Fibroblast of lung (primary cell): Measurements from ENCODE around the gene CCDC6. TPM values are rescaled to one million over a fixed set of nuclear protein-coding genes. Genes with fewer than 3 reads are reported as not detected.

Experiments
- DNase-seq, 2 donors: peaks; one replicate each; pipeline versions ENCODE4 v3.0.0 to v3.0.0-alpha.2; 2010; ENCODE audit warnings: low read depth in 2 of 2
- H2AFZ ChIP-seq: 2 replicates; pipeline ENCODE4 v1.5.1; 2012; ENCODE audit warnings: low read length, control low read depth, inconsistent platforms
- H3K27ac ChIP-seq: 2 replicates; pipeline ENCODE4 v1.5.1; 2011; ENCODE audit warnings: low read length, control low read depth; ENCODE audit not compliant: insufficient read depth
- H3K27me3 ChIP-seq: 2 replicates; pipeline ENCODE4 v1.5.1; 2011; ENCODE audit warnings: mild to moderate bottlenecking, low read length; ENCODE audit not compliant: control insufficient read depth, insufficient read depth
- H3K36me3 ChIP-seq: 2 replicates; pipeline ENCODE4 v1.5.1; 2011; ENCODE audit warnings: low read length; ENCODE audit not compliant: control insufficient read depth, insufficient read depth
- H3K4me1 ChIP-seq: 2 replicates; pipeline ENCODE4 v1.5.1; 2011; ENCODE audit warnings: low read length; ENCODE audit not compliant: control insufficient read depth, insufficient read depth; ENCODE audit errors: extremely low read depth
- H3K4me2 ChIP-seq: 2 replicates; pipeline ENCODE4 v1.5.1; 2011; ENCODE audit warnings: low read length, control low read depth; ENCODE audit not compliant: insufficient read depth; ENCODE audit errors: extremely low read depth
- H3K4me3 ChIP-seq, 4 experiments: fragments of 200-600 bp in 1 of 4; sonication (generic) in 1 of 4; replicated peaks in 1 of 4; 2 replicates each; pipeline ENCODE4 v1.5.1; 2011 to 2016; ENCODE audit warnings: low read length in 4 of 4, low read depth in 3 of 4, mild to moderate bottlenecking in 3 of 4, control low read depth in 2 of 4, inconsistent platforms in 1 of 4, mixed read lengths in 1 of 4; ENCODE audit not compliant: insufficient read depth in 1 of 4; ENCODE audit errors: control extremely low read depth in 1 of 4
- H3K79me2 ChIP-seq: 2 replicates; pipeline ENCODE4 v1.5.1; 2012; ENCODE audit warnings: mild to moderate bottlenecking, low read length, inconsistent platforms; ENCODE audit not compliant: control insufficient read depth, insufficient read depth
- H3K9ac ChIP-seq: 2 replicates; pipeline ENCODE4 v1.5.1; 2011; ENCODE audit warnings: mild to moderate bottlenecking, low read length, control low read depth; ENCODE audit not compliant: insufficient read depth
- H3K9me3 ChIP-seq: 2 replicates; pipeline ENCODE4 v1.5.1; 2012; ENCODE audit warnings: low read depth, low read length; ENCODE audit not compliant: control insufficient read depth, insufficient read depth
- H4K20me1 ChIP-seq: 2 replicates; pipeline ENCODE4 v1.5.1; 2011; ENCODE audit warnings: low read length; ENCODE audit not compliant: control insufficient read depth, insufficient read depth; ENCODE audit errors: extremely low read depth
- EZH2 ChIP-seq: IDR thresholded peaks from 2 replicates; pipeline ENCODE4 v1.5.1; 2012; ENCODE audit warnings: low read length, control low read depth, mild to moderate bottlenecking; ENCODE audit errors: missing control alignments
- polyA plus RNA-seq, 2 donors: library from polyadenylated mRNA; depleted of rRNA in 1 of 2; stranded (reverse) in 1 of 2; unstranded in 1 of 2; fragments of >200 nt; gene quantifications; 2 replicates each; pipeline ENCODE4 v1.2.1, GENCODE V29; 2011 to 2012; ENCODE audit warnings: missing spikeins in 1 of 2
- total RNA-seq: library from RNA; depleted of rRNA; stranded (reverse); fragments of >200 nt; gene quantifications from 2 replicates; pipeline ENCODE4 v1.2.1, GENCODE V29; 2014
- TF ChIP-seq, protein P1 (sequence below), 2 donors: IDR thresholded peaks in 1 of 2; conservative IDR thresholded peaks in 1 of 2; 1 replicate in 1 of 2; 2 replicates in 1 of 2; pipeline ENCODE4 v1.5.1; 2011 to 2012; ENCODE audit warnings: low read length in 2 of 2, control low read depth in 1 of 2, inconsistent platforms in 1 of 2, low read depth in 1 of 2, mild to moderate bottlenecking in 1 of 2

The CCDC6 gene
- total and polyA plus RNA-seq, 2 donors (not counting 1 experiment from before 2014, with no cell fraction given): 35.5 to 51.2 TPM

- no peaks in the 10 kb centered on the region for H3K36me3 ChIP-seq
- H3K4me3 ChIP-seq: no peak overlapping the region
- no peaks in the 10 kb centered on the region for H3K9me3 ChIP-seq
- H3K4me1 ChIP-seq: no peaks in the 10 kb centered on the region
- no peak overlapping the region for H2AFZ ChIP-seq
- H3K27me3 ChIP-seq: no peaks in the 10 kb centered on the region
- H3K27ac ChIP-seq: no peak overlapping the region
- H3K4me2 ChIP-seq: no peak overlapping the region
- H3K79me2 ChIP-seq: no peaks in the 10 kb centered on the region
- DNase-seq: no peak
- H4K20me1 ChIP-seq: no peaks in the 10 kb centered on the region
- TF ChIP-seq, protein P1, sequence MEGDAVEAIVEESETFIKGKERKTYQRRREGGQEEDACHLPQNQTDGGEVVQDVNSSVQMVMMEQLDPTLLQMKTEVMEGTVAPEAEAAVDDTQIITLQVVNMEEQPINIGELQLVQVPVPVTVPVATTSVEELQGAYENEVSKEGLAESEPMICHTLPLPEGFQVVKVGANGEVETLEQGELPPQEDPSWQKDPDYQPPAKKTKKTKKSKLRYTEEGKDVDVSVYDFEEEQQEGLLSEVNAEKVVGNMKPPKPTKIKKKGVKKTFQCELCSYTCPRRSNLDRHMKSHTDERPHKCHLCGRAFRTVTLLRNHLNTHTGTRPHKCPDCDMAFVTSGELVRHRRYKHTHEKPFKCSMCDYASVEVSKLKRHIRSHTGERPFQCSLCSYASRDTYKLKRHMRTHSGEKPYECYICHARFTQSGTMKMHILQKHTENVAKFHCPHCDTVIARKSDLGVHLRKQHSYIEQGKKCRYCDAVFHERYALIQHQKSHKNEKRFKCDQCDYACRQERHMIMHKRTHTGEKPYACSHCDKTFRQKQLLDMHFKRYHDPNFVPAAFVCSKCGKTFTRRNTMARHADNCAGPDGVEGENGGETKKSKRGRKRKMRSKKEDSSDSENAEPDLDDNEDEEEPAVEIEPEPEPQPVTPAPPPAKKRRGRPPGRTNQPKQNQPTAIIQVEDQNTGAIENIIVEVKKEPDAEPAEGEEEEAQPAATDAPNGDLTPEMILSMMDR (conservative IDR thresholded peaks at IDR 0.05 in 1 of 2, IDR thresholded peaks at IDR 0.05 in 1 of 2; ENCODE audit: low read depth in 1 of 2, low read length in 2 of 2): no peak
- TF ChIP-seq EZH2: no peak
- no peak overlapping the region for H3K9ac ChIP-seq
Measured at GRCh38 chr10:59762505-59762904, 143.9 kb downstream of the CCDC6 start.

DNA sequence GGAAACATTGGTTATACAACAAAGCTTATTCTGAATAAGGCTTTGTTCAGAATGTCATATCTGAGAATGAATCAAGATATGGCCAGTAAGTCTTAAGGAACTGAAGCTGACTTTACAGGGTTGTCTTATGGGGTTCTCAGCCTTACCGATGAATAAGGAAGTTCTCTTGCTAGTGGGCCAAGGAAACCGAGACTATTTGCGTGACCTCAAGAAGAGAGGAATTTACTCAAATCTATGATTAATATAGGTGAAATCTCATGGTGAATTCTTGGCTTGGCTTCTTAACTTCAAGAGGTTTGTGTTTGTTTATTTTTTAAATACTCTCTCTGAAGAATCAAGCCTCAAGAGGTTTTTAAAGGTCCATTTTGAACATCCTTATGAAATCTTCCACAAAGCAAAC is 148.4 kb downstream of the CCDC6 start:
- Histone ChIP-seq H3K9ac (no peak overlapping the region), H3K36me3 (no peaks in the 10 kb centered on the region), H3K4me3 (no peak overlapping the region), H3K9me3 (no peaks in the 10 kb centered on the region), H4K20me1 (no peaks in the 10 kb centered on the region), H2AFZ (no peak overlapping the region), H3K4me1 (no peaks in the 10 kb centered on the region), H3K27me3 (no peaks in the 10 kb centered on the region), H3K4me2 (no peak overlapping the region), H3K27ac (no peak overlapping the region), H3K79me2 (no peaks in the 10 kb centered on the region)
- TF ChIP-seq EZH2: no peak
- TF ChIP-seq, protein P1 (conservative IDR thresholded peaks at IDR 0.05 in 1 of 2, IDR thresholded peaks at IDR 0.05 in 1 of 2; ENCODE audit: low read depth in 1 of 2, low read length in 2 of 2): no peak
- peak; percentile 10 to 98 for DNase-seq

DNA sequence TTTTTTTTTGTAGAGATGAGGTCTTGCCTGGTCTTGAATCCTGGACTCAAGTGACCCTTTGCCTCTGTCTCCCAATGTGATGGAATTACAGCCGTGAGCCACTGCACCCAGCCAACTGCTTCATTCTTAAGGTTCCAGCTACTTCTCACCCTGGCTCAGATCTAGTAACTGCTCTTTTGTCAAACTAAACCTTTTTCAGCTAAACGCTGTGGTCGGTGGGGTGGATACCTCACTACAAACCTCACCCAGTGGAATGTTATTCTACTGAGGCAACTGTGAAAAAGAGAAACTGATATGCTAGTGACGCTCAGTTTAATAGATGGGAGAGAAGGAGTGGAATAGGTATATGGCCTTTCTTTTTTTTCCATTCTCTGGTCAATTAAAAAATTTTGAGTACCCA is 151.4 kb downstream of the CCDC6 start:
- Histone ChIP-seq H2AFZ (no peak overlapping the region), H3K79me2 (no peaks in the 10 kb centered on the region), H3K36me3 (no peaks in the 10 kb centered on the region), H3K4me2 (no peak overlapping the region), H3K27ac (no peak overlapping the region), H3K27me3 (no peaks in the 10 kb centered on the region), H3K4me1 (no peaks in the 10 kb centered on the region), H3K9ac (no peak overlapping the region), H4K20me1 (no peaks in the 10 kb centered on the region), H3K4me3 (no peak overlapping the region), H3K9me3 (no peaks in the 10 kb centered on the region)
- TF ChIP-seq, protein P1 (conservative IDR thresholded peaks at IDR 0.05 in 1 of 2, IDR thresholded peaks at IDR 0.05 in 1 of 2; ENCODE audit: low read depth in 1 of 2, low read length in 2 of 2): no peak
- no peak for TF ChIP-seq EZH2
- DNase-seq: peak in 1 of 2 donors; percentile 82
